HG03139 (cell line): ENCODE results near the gene ABCC6.
"Not testable (repeated sequence)": the region's sequence is repeated elsewhere in the genome, so short reads cannot be mapped to it uniquely, and the experiment has no call there.

Experiments used
- ATAC-seq: cut with Tn5 transposase; IDR thresholded peaks from one replicate; pipeline ENCODE4 v1.9.1; 2021; ENCODE audit not compliant: unreplicated experiment

The ABCC6 gene

DNA sequence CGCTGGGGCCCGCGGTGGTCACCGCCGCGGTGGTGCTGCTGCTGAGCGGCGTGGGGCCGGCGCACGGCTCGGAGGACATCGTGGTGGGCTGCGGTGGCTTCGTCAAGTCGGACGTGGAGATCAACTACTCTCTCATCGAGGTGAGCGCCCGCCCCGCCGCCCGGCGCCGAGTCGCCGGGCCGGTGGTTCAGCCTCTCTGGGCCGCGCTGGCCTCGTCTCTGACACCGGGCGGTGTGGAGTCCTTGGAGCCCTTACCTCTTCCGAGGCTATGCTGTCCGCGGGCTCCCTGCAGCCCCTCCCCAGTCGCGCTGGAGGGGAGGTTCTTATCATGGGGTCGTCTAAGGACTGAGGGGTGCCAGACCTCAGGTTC, 9.4 kb upstream of the ABCC6 start:
- peak; percentile 36 for ATAC-seq

DNA sequence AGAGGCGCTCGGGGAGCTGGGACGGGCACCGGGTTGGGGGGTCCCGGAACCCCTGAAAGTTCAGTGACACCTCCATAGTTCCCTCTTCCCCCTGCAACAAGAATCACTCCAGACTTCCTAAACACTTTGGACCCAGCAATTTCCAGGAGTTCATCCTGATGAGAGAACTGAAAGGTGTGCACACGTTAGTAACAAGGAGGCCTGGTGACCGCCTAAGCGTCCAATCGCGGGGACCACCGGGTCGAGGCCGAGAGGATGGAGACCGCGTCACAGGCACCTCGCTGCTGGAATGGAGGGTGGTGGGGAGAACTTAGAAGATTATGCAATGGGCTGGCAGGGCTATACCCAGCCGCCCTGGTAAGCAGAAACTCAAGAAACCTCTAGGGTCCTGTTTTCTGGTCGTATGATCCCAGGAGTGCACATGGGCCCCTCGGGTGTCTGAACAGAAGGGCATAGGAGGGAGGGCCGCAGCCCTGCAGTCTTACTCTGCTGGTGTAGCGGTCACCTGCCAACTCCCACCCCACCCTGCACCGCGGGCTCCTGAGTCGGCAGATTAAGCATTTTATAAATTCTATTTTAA, 458 bp upstream of the ABCC6 start:
- not testable (repeated sequence) for ATAC-seq

DNA sequence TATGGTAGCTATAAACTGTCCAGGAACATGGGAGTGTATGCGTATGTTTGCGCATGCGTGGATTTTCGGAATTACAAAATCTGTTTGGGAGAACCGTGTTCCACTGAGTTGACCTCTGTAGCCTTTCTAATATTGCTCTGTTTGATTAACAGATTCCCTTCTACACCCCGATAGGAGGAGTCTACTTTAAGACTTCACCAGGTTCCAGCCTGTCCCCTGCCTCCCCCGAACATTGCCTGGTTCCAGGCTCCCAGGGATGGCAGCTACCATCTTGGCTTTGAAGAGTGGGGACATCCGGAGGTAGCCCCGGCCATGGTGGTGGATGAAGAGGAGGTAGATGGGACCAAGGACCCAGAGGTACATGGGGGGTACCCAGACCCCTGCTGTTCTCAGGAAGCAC, 1.9 kb downstream of the ABCC6 start:
- ATAC-seq, result not testable (repeated sequence)

DNA sequence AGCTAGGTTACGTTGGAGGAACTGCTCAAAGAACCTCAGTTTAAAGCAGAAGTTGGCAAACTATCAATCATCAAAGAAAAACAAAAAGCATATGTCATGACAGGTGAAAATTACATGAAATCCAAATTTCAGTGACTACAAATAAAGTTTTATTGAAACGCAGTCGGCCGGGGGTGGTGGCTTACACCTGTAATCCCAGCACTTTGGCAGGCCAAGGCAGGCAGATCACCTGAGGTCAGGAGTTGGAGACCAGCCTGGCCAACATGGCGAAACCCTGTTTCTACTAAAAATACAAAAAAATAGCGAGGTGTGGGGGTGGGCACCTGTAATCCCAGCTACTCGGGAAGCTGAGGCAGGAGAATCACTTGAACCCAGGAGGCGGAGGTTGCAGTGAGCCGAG, 2.8 kb downstream of the ABCC6 start:
- not testable (repeated sequence) for ATAC-seq

DNA sequence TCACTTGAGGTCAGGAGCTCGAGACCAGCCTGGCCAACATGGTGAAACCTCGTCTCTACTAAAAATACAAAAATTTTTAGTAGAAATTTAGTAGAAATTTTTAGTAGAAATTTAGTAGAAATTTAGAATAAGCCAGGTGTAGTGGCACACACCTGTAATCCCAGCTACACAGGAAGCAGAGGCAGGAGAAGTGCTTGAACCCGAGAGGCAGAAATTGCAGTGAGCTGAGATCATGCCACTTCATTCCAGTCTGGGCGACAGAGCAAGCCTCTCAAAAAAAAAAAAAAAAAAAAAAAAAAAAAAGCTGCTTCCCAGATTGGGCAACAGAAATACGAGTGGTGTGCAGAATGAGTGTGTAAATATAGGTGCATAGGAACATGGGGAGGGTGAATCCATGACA, 4.5 kb downstream of the ABCC6 start:
- ATAC-seq, result not testable (repeated sequence)

DNA sequence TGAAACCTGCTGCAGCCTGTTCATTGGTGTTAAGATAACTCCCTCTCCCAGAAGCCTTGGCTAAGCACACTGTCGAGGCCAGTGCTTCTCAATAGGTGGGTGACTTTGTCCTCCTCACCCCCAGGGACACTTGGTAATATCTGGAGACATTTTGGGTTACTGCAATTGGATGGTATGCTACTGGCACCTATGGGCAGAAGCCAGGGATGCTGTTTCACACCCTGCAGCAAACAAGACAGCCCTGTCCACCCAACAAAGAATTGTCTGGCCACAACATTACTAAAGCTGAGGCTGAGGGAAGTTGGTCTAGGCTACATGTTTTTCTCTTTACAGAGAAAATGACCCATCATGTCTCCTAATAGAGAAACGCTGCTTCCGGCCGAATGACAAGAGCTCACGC, 4.9 kb downstream of the ABCC6 start:
- ATAC-seq, result not testable (repeated sequence)

DNA sequence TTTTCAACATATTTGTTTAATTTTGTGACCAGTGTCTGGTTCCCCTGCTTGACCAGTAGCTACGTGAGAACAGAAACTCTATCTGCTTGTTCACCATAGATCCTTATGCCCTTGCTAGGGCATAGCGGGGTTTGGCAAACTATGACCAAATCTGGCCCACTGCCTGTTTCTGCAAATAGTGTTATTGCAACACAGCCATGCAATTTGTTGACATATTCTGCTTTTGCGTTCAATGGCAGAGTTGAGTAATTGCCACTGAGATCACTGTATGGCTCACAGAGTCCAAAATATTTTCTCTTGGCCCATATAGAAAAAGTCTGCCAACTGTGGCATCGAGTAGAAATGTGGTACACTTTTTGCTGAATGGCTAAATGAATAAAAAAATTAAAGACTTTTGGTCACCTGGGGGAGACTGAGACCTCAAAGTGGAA, 9.4 kb downstream of the ABCC6 start:
- not testable (repeated sequence) for ATAC-seq

DNA sequence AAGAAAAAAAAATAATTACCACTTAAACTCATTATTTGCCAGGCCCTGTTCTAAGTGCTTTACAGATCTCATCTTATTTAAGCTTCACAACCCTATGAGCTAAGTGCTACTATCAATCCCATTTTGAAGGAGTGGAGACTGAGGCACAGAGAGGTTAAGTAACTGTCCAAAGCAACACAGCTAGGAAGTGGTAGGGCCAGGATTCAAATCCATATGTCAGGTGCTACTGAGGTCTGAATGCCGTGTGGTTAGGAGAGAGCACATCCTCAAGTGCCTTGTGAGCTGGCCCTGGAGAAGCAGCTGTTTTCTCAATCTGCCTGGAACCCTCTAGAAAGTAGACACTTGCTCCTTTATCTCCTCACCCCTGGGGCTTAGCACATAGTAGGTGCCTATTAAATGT, 11.9 kb downstream of the ABCC6 start:
- not testable (repeated sequence) for ATAC-seq

DNA sequence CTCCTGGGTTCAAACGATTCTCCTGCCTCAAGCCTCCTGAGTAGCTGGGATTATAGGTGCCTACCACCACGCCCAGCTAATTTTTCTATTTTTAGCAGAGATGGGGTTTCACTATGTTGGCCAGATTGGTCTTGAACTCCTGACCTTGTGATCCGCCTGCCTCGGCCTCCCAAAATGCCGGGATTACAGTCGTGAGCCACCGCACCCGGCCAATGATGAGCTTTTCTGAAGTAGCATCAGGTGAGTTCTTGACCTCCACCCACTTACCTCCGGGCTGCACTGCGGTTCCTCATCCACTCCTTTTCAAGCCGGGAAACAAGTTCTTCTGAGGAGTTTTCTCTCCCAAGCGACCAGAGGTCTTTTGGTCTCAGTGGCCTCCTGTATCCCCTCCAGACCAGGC, 14.8 kb downstream of the ABCC6 start:
- ATAC-seq, result not testable (repeated sequence)

DNA sequence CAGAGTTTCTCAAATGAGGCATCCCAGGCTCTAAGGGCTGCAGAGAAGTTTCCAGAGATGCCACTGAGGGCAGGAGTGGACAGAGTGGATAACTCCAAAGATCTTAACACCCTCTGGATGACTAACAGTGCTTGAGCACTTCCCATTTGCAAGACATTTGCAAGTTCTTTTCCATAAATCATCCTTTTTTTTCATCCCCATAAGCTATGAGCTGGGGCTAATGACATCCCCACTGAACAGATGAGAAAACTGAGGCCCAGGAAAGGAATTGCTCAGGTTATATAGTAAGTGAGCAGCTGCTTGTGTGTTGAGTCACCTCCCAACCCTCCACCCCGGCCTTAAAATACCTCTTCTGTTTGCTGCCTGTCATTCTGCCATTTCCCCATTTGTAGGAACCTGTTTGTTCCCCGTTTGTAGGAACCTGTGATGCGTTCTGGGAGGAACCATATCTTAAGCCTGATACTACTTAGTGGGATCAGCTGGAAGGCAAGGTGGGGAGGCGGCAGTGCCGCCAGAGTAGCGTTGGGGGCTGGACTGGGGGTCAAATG, 15.4 kb downstream of the ABCC6 start:
- ATAC-seq, result not testable (repeated sequence)

DNA sequence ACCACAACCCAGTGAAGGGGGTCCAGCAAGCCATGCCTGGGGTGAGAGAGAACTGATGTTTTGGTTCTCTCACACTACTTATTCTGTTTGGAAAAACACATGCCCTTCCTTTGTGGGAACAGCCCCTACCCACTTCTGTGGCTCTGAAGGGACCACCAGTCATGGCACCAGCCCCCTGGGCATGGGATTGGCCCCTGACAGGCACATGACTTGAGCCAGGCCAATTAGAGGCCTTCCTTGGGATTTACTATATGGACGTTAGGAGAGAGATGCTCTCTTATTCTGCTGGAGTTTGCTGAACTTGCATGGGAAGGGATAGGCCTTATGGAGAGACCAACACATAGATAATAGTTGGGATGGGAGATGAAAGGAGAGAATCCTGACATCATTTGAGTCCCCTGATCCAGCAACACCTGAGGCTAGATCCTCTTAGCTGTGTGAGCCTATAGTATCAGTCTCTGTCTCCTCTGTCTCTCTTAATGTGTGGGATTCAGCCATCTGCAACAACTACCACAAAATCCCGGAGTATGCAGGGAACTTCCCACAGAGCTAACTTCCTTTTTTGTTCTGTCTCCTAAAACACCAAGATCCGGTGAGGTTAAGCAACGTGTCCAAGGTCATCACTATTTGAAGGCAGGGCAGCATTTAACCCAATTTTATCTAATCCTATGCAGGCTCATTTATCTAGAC, 16.1 kb downstream of the ABCC6 start:
- not testable (repeated sequence) for ATAC-seq

DNA sequence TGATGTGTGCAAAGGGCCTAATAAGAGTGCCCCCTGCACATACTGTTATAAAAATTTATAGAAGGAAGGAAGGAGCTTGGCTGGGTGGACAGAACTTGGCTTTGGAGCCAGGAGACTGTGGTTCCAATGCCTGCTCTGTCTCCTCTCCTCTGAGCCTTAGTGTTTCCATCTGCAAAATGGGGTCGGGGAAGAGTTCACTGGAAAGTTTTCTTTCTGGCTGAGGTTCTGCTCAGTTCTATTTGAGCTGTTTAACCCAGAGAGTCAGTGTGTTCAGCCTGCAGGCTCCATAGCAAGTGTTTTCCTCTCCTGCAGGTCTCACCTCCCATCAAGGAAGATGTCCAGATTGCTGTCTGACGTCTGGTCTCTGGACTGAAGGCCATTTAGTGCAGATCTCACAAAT, 17.4 kb downstream of the ABCC6 start:
- not testable (repeated sequence) for ATAC-seq

DNA sequence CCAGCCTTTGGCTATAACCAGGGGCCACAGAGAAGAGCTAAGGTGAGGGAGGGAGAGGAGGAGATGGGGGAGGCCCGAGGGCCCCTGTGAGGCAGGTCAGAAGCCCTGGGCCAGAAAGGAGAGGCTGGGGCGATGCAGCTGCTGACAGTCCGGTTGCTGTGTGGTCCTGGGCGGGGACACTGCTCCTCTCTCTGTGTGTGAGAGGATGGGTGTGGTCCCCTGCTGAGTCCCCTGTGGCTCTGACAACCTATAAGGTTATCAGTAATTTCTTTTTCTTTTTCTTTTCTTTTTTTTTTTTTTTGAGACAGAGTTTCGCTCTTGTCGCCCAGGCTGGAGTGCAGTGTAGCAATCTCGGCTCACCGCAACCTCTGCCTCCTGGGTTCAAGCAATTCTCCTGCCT, 18.7 kb downstream of the ABCC6 start:
- not testable (repeated sequence) for ATAC-seq

DNA sequence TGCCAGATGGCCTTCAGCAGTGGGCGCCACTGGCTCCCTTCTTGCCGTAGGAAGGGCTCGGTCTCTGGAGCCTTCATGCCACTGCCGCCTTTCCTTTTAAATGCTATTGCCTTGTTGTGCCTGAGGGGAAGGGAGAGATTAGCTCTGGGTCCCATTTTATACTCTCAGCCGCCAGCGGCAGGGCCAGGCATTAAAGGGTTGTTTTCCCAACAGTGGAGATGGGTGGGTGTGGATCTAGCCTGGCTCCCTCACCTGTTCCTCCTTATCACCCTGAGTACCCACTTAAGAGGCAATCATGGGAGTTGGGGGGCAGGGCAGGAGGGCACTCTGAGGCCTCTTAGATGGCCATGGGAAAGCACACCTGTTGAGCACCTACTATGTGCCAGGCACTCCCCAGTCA, 19.8 kb downstream of the ABCC6 start:
- not testable (repeated sequence) for ATAC-seq

DNA sequence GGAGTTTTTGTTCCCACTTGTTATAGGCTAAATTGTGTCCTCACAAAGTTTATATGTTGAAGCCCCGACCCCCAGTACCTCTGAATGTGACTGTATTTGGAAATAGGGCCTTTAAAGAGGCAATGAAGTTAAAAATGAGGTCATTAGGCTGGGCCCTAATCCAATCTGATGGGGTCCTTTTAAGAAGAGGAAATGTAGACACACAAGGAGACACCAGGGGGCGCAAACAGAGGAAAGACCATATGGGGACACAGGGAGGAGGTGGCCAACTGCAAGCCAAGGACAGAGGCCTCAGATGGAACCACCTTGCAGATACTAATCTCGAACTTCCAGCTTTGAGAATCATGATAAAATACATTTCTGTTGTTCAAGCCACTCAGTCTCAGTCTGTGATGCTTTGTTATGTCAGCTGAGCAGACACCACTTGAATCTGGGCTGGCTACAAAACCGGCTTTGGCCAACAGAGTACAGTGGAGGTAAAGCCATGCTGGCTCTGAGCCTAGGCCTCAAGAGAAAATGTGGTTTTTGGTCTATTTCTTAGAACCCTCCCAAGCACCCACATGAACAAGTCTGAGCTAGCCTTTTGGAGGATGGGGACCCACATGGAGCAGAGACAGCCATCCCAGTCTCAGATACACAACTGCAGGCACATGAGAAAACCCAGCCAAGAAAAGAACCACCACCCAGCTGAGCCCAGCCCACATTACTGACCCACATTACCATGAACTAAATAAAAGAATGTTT, 20.7 kb downstream of the ABCC6 start:
- not testable (repeated sequence) for ATAC-seq

DNA sequence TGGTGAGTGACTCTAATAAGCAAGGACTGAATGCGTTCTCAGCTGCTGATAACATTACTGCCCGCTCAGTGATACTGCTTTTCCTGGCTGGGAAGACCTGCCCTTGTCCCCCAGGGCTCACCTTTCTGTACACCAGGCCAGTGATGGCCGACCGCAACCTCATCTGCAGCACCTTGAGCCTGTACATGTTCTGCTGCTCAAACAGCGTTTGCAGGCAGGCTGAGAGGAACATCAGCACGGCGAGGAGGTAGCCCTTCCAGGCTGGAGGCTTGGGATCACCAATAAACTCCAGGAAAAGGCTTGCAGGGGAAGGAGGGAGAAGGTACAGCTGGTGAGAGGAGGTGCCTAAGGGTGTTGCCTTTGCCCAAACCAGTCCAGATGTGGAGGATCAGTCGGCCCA, 21.4 kb downstream of the ABCC6 start:
- not testable (repeated sequence) for ATAC-seq

DNA sequence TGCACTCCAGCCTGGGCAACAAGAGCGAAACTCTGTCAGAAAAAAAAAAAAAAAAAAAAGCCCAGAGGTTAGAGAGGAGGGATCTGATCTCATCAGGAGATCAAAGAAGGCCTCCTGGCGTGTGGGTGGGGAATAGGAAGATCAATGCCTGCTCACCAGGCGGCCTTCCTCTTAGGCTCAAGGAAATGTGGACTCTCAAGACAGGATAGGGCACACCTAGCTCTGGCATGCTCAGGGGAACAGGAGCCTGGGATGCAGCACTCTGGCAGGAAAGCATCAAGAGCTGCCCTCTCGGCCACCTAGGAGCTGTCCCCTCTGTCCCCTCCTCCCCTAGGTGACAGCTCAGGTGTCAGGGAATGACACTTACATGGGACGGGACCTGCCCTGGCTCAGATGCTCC, 22.9 kb downstream of the ABCC6 start:
- ATAC-seq, result not testable (repeated sequence)

DNA sequence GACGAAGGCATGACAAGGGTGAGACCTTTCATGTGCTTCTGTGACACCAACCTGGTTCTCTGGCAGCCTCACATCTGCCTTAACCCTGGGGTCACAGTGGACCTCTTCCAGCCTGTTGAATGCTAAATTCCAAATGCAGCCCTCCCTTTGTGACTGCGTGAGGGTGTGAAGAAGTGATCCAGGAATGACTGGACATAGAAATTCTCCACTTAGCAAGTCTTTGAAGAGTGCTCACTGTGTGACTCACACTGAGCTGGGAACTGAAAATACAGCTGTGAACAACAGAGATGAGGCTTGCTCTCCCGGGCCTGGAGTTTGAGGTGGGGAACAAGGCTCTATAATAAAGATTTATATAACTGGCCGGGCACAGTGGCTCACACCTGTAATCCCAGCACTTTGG, 23.9 kb downstream of the ABCC6 start:
- ATAC-seq, result not testable (repeated sequence)

DNA sequence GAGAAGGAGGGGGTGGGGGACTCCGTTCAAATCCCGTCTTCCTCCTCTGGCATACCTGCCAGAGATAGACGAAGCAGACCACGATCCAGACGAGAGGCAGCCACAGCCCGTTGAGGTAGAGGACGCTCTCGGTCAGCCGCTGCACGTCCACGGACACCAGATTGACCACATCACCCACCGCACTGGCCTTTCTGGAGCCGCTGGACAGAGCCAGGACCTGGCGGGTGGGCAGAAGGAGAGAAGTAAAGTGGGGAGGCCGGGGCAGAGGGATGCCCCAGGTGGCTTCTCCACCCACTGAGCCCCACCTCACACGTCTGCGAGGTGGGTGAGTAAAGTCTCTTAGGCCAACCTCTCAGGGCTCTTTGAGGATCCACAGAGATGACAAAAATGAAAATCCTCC, 25.3 kb downstream of the ABCC6 start:
- no peak for ATAC-seq

DNA sequence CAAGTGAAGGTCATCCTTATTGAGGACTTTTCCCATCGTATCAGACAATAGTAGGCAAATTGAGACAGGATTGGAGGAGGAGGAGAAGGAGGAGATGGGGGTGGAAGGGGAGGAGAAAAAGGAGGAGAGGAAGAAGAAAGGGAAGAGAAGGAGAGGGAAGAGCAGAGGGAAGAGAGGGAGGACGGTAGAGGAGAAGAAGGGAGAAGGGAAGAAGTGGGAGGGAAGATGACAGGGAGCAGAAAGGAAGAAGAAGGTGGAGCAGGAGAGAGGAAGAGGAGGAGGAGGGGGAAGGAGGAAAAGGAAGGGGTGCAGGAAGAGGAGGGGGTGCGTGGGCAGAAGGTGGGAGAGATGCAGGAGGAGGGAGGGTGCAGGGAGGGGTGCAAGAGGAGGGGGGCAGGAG, 26.0 kb downstream of the ABCC6 start:
- ATAC-seq, result no peak

DNA sequence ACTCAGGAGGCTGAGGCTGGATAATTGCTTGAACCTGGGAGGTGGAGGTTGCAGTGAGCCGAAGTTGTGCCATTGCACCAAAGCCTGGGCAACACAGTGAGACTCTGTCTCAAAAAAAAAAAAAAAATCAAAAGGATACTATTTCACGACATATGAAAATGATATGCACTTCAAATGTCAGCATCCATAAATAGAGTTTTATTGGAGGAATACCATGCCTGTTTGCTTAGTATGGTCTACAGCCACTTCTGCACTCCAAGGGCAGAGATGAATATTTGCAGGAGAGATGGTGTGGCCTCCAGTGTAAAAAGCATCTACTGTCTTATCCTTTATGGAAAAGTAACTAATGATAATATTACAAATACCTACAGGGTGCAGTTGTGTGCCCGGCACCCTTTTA, 27.2 kb downstream of the ABCC6 start:
- ATAC-seq, result no peak
